Panc1 (cell line): ENCODE results near the gene MYH13. TPM values are rescaled to one million over a fixed set of nuclear protein-coding genes. Genes with fewer than 3 reads are reported as not detected.

Source experiments
- total RNA-seq: library from RNA; stranded (reverse); gene quantifications from one replicate; pipeline ENCODE4 v1.2.1, GENCODE V29; 2021; ENCODE audit not compliant: unreplicated experiment

MYH13 gene
- total RNA-seq, 1 experiment from 2014 or later: not detected

Other genes with a start within 250 kb of the MYH13 start
- 0.05 TPM for gene GAS7, start 174.4 kb downstream of the MYH13 start, total RNA-seq
- not detected for gene MYH8, start 48.9 kb upstream of the MYH13 start, total RNA-seq
- not detected for gene MYH4, start 96.6 kb upstream of the MYH13 start, total RNA-seq
- not detected for gene MYH1, start 145.5 kb upstream of the MYH13 start, total RNA-seq
- gene MYH2, start 176.7 kb upstream of the MYH13 start, total RNA-seq: not detected